ENCODE results near the gene AIPL1. TPM values are rescaled to one million over a fixed set of nuclear protein-coding genes. Genes with fewer than 3 reads are reported as not detected.

Gene AIPL1
- total RNA-seq, 1 experiment from 2014 or later, result not detected

DNA sequence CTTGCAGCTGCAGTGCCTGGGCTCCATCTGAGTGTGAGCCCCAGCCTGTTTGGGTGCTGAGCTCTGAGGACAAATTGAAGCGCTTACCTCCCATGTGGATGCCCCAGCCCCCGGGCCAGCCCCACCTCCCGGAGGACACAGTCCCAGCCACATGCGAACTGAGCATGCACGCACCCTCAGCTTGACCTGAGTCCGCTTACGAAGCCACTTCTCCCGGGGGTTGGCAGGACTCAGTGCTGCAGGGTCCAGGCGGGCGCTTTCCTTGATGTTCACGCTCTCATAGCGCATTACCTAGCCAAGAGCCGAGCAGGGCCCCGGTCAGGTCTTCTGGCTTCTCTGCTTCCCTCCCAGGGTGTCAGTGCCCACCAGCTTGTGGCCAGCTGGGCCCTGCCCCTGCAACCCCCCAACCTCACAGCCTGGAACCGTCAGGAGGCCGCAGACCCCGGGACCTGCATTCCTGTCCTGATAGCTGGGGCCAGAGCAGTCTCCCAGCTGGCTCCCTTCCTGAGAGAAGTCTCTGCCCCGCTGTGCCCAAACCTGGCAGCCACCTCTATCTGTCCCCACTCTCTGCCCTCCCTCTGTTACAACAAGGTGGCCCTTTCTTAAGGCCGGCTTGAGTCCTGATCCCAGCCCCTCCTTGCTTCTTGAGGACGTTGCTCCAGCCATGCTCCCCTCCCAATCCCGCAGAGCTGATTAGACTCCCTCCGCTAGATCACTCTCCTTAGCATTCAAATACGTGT is 33.3 kb upstream of the AIPL1 start:
- intact Hi-C loops (cut with micrococcal nuclease), result no loop called here
- no peaks in the 10 kb centered on the region for H4K20me1 ChIP-seq (ENCODE audit: insufficient read depth)
- DNase-seq (ENCODE audit: low read depth, low spot score) (no peak), ATAC-seq (no peak)
- CTCF ChIA-PET, result no interaction called here
- no peak overlapping the region for H3K27ac ChIP-seq (ENCODE audit: low read depth, low read length)
- H3K9ac ChIP-seq (ENCODE audit: low read length), result no peak overlapping the region
- BruUV-seq (replicated peaks), result no TSS peak
- no peaks in the 10 kb centered on the region for H3K9me2 ChIP-seq (ENCODE audit: insufficient read depth)
- H3K36me3 ChIP-seq (ENCODE audit: control insufficient read depth in 1 of 2, insufficient read depth in 2 of 2, low read length in 2 of 2), result no peaks in the 10 kb centered on the region
- no peaks in the 10 kb centered on the region for H3K79me2 ChIP-seq (ENCODE audit: insufficient read depth, low read length)
- TF ChIP-seq ZFX (IDR thresholded peaks at IDR 0.05), result no peak
- TF ChIP-seq CBX3 (IDR thresholded peaks at IDR 0.05; ENCODE audit: low read depth), result no peak
- TF ChIP-seq, protein P1, sequence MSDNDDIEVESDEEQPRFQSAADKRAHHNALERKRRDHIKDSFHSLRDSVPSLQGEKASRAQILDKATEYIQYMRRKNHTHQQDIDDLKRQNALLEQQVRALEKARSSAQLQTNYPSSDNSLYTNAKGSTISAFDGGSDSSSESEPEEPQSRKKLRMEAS (IDR thresholded peaks at IDR 0.05), result no peak
- no peak for TF ChIP-seq EGR1 (IDR thresholded peaks at IDR 0.05; ENCODE audit: low read depth)
- TF ChIP-seq RAD21 (IDR thresholded peaks at IDR 0.05; ENCODE audit: low read depth), result no peak
- TF ChIP-seq SRF (IDR thresholded peaks at IDR 0.05; ENCODE audit: low read depth), result no peak
- TF ChIP-seq ZNF274 (IDR thresholded peaks at IDR 0.05; ENCODE audit: low read depth, low read length), result no peak
- TF ChIP-seq JUND (IDR thresholded peaks at IDR 0.05), result no peak
- no peak for TF ChIP-seq YY1 (IDR thresholded peaks at IDR 0.05; ENCODE audit: extremely low read depth, insufficient replicate concordance, low read depth, low read length)
- H2AFZ ChIP-seq (ENCODE audit: low read depth, low read length, poor library complexity, severe bottlenecking), result no peak overlapping the region
- RAD21 ChIA-PET (ENCODE audit: low non-redundant PET in 1 of 2, low total read pairs in 2 of 2, uncharacterized antibody in 2 of 2, unreplicated experiment in 2 of 2), result no interaction called here
- H3K4me1 ChIP-seq (ENCODE audit: control insufficient read depth in 1 of 2, insufficient read depth in 2 of 2, low read length in 2 of 2), result peaks cover 12 to 18% of the 10 kb centered on the region in 2 experiments; a peak in 3 of 4 replicates
- no peak overlapping the region for H3K4me3 ChIP-seq (replicated peaks in 1 of 2; ENCODE audit: low read depth in 1 of 2, low read length in 2 of 2)
- H3K27me3 ChIP-seq (ENCODE audit: insufficient read depth, low read length), result no peaks in the 10 kb centered on the region
- no peak overlapping the region for H3K4me2 ChIP-seq (ENCODE audit: low read length)
- H3K9me3 ChIP-seq (ENCODE audit: control insufficient read depth in 1 of 2, insufficient read depth in 1 of 2, low read depth in 1 of 2, low read length in 2 of 2), result peaks cover 0 to 10% of the 10 kb centered on the region in 2 experiments; a peak in 1 of 4 replicates
- POLR2A ChIA-PET, result no interaction called here

DNA sequence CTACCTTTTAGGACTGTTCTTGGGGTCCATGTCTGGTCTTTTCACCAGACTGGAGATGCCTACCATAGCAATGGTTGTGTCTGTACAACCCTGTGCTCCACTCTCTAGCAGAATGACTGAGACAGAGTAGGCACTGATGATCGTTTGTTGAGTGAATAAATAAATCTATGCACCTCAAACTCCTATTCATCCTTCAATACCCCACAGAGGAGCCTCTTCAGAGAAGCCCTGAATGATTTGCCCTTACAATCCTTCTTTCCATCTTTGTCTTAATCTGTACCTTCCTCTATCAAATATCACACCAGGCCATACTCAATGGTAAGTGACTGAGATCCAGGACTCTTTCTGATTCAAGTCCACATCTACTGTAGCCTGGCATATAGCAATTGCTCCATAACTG is 32.6 kb upstream of the AIPL1 start:
- Histone ChIP-seq H3K27ac (ENCODE audit: low read depth, low read length) (no peak overlapping the region), H3K4me3 (replicated peaks in 1 of 2; ENCODE audit: low read depth in 1 of 2, low read length in 2 of 2) (no peak overlapping the region), H4K20me1 (ENCODE audit: insufficient read depth) (no peaks in the 10 kb centered on the region), H3K79me2 (ENCODE audit: insufficient read depth, low read length) (no peaks in the 10 kb centered on the region), H3K9ac (ENCODE audit: low read length) (no peak overlapping the region), H3K9me3 (ENCODE audit: control insufficient read depth in 1 of 2, insufficient read depth in 1 of 2, low read depth in 1 of 2, low read length in 2 of 2) (peaks cover 0 to 10% of the 10 kb centered on the region in 2 experiments; a peak in 1 of 4 replicates), H3K4me2 (ENCODE audit: low read length) (no peak overlapping the region), H3K9me2 (ENCODE audit: insufficient read depth) (no peaks in the 10 kb centered on the region), H3K27me3 (ENCODE audit: insufficient read depth, low read length) (no peaks in the 10 kb centered on the region), H2AFZ (ENCODE audit: low read depth, low read length, poor library complexity, severe bottlenecking) (no peak overlapping the region), H3K36me3 (ENCODE audit: control insufficient read depth in 1 of 2, insufficient read depth in 2 of 2, low read length in 2 of 2) (no peaks in the 10 kb centered on the region), H3K4me1 (ENCODE audit: control insufficient read depth in 1 of 2, insufficient read depth in 2 of 2, low read length in 2 of 2) (peaks cover 12 to 15% of the 10 kb centered on the region in 2 experiments; a peak in 3 of 4 replicates)
- BruUV-seq (replicated peaks), result no TSS peak
- CTCF ChIA-PET, result no interaction called here
- RAD21 ChIA-PET (ENCODE audit: low non-redundant PET in 1 of 2, low total read pairs in 2 of 2, uncharacterized antibody in 2 of 2, unreplicated experiment in 2 of 2), result no interaction called here
- intact Hi-C loops (cut with micrococcal nuclease), result no loop called here
- DNase-seq (ENCODE audit: low read depth, low spot score) (no peak), ATAC-seq (no peak)
- no peak for TF ChIP-seq JUND (IDR thresholded peaks at IDR 0.05)
- no peak for TF ChIP-seq CBX3 (IDR thresholded peaks at IDR 0.05; ENCODE audit: low read depth)
- no peak for TF ChIP-seq RAD21 (IDR thresholded peaks at IDR 0.05; ENCODE audit: low read depth)
- TF ChIP-seq CEBPB (IDR thresholded peaks at IDR 0.05; ENCODE audit: low read depth), result no peak
- TF ChIP-seq ELF1 (IDR thresholded peaks at IDR 0.05; ENCODE audit: borderline replicate concordance, low read depth), result no peak
- TF ChIP-seq POLR2AphosphoS5 (IDR thresholded peaks at IDR 0.05; ENCODE audit: low read depth, low read length), result no peak
- TF ChIP-seq, protein P2, sequence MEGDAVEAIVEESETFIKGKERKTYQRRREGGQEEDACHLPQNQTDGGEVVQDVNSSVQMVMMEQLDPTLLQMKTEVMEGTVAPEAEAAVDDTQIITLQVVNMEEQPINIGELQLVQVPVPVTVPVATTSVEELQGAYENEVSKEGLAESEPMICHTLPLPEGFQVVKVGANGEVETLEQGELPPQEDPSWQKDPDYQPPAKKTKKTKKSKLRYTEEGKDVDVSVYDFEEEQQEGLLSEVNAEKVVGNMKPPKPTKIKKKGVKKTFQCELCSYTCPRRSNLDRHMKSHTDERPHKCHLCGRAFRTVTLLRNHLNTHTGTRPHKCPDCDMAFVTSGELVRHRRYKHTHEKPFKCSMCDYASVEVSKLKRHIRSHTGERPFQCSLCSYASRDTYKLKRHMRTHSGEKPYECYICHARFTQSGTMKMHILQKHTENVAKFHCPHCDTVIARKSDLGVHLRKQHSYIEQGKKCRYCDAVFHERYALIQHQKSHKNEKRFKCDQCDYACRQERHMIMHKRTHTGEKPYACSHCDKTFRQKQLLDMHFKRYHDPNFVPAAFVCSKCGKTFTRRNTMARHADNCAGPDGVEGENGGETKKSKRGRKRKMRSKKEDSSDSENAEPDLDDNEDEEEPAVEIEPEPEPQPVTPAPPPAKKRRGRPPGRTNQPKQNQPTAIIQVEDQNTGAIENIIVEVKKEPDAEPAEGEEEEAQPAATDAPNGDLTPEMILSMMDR (IDR thresholded peaks at IDR 0.05 in 2 of 3, conservative IDR thresholded peaks at IDR 0.05 in 1 of 3; ENCODE audit: borderline replicate concordance in 1 of 3, insufficient read depth in 1 of 3, low read depth in 2 of 3, low read length in 2 of 3), result no peak
- TF ChIP-seq ZBTB33 (IDR thresholded peaks at IDR 0.05; ENCODE audit: extremely low read depth, insufficient replicate concordance, low read length), result no peak
- TF ChIP-seq, protein P3, sequence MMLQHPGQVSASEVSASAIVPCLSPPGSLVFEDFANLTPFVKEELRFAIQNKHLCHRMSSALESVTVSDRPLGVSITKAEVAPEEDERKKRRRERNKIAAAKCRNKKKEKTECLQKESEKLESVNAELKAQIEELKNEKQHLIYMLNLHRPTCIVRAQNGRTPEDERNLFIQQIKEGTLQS (IDR thresholded peaks at IDR 0.05), result no peak
- TF ChIP-seq ZFX (IDR thresholded peaks at IDR 0.05), result no peak
- POLR2A ChIA-PET, result no interaction called here
